ENCODE results near the gene ITPRIP. TPM values are rescaled to one million over a fixed set of nuclear protein-coding genes. Genes with fewer than 3 reads are reported as not detected.
A peak's percentile ranks its signal among the peaks of the same experiment; 100 is the strongest.

Gene ITPRIP
- total RNA-seq, 1 donor from 2014 or later = 7.0 TPM

DNA sequence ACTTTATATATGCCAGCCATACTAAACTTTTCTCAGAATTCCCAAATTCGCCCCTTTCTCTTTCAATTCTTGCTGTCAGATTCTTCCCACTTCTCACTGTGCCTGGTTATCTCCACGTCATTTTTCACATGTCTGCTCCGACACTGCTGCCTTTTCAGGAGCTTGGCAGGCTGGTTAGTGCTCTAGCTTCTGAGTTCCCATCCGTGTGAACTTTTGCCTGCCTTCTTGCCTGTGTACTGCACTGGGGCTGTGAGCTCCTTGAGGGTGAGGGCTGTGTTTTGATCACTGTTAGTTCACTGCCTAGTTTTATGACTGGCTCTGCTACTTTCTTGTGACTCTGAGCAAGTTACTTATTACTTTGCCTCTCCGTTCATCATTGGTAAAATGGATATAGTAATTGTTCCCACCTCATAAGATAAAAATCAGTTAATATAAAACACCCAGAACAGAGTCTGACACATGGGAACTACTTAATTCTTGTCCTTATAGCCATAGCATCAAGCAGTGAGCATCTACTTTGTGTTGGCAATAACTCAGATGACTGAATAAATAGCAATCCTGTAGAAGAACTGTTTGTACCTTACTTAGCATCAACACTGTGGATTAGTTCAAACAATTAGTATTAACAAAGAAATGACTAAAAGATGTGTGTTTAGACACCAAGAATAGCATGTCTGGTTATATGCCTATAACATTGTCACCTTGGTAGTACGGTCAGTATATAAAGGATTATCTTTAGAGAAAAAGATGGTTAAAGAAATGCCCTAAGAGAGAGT is 78.1 kb downstream of the ITPRIP start:
- H3K9me3 Mint-ChIP-seq (ENCODE audit: low read depth) = no peaks in the 10 kb centered on the region
- H3K4me1 Mint-ChIP-seq (ENCODE audit: low read depth) = peaks cover 20% of the 10 kb centered on the region
- TF ChIP-seq, protein P1, sequence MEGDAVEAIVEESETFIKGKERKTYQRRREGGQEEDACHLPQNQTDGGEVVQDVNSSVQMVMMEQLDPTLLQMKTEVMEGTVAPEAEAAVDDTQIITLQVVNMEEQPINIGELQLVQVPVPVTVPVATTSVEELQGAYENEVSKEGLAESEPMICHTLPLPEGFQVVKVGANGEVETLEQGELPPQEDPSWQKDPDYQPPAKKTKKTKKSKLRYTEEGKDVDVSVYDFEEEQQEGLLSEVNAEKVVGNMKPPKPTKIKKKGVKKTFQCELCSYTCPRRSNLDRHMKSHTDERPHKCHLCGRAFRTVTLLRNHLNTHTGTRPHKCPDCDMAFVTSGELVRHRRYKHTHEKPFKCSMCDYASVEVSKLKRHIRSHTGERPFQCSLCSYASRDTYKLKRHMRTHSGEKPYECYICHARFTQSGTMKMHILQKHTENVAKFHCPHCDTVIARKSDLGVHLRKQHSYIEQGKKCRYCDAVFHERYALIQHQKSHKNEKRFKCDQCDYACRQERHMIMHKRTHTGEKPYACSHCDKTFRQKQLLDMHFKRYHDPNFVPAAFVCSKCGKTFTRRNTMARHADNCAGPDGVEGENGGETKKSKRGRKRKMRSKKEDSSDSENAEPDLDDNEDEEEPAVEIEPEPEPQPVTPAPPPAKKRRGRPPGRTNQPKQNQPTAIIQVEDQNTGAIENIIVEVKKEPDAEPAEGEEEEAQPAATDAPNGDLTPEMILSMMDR (IDR thresholded peaks at IDR 0.05; ENCODE audit: unreplicated experiment) = no peak
- H3K27ac Mint-ChIP-seq = peak overlapping the region; percentile 36
- H3K27me3 Mint-ChIP-seq = no peaks in the 10 kb centered on the region
- no peak overlapping the region for H3K4me3 Mint-ChIP-seq (ENCODE audit: low read depth)
- H3K36me3 Mint-ChIP-seq (ENCODE audit: insufficient read depth) = peaks cover 25% of the 10 kb centered on the region
- no peak for DNase-seq (ENCODE audit: low spot score, unreplicated experiment)

Small RNA genes lying within 50 kb of the gene (microRNA-seq; reads per million reads assigned to microRNA genes)
- not detected for gene MIR4482 (ENCODE audit: borderline number of aligned reads, unreplicated experiment)

Other genes starting within 250 kb of the ITPRIP start
- gene SFR1, start 216.3 kb downstream of the ITPRIP start, total RNA-seq = 6.9 and 7.1 TPM in 2 replicates
- 4.7 and 5.4 TPM in 2 replicates for gene CFAP43, start 106.1 kb downstream of the ITPRIP start, total RNA-seq
- gene GSTO1, start 83.6 kb downstream of the ITPRIP start, total RNA-seq = 107 and 127 TPM in 2 replicates
- gene GSTO2, start 69.3 kb downstream of the ITPRIP start, total RNA-seq = 9.6 and 9.8 TPM in 2 replicates
- gene CFAP58, start 15.4 kb upstream of the ITPRIP start, total RNA-seq = 0.24 and 0.29 TPM in 2 replicates

All from progenitor cell of endocrine pancreas (in vitro differentiated cells).